MM.1S (cell line): ENCODE data around the gene FLT1.

Source experiments
- DNase-seq: peaks from one replicate; pipeline ENCODE4 v3.0.0-alpha.2; 2015
- H2AFZ ChIP-seq: fragments of 300-600 bp; sonication (generic); 2 replicates; pipeline ENCODE4 v1.6.0; 2016; ENCODE audit warnings: antibody characterized with exemption, low read length
- H3F3A ChIP-seq: fragments of 300-600 bp; sonication (generic); 2 replicates; pipeline ENCODE4 v1.6.1; 2016; ENCODE audit warnings: mild to moderate bottlenecking, antibody characterized with exemption, low read length, moderate library complexity, mixed read lengths; ENCODE audit not compliant: insufficient read depth
- H3K27ac ChIP-seq: fragments of 300-600 bp; sonication (generic); 2 replicates; pipeline ENCODE4 v1.5.1; 2016; ENCODE audit warnings: mild to moderate bottlenecking, low read length
- H3K27me3 ChIP-seq: fragments of 300-600 bp; sonication (generic); replicated peaks from 2 replicates; pipeline ENCODE4 v1.6.0; 2016; ENCODE audit warnings: low read length; ENCODE audit not compliant: insufficient read depth
- H3K36me3 ChIP-seq: fragments of 300-600 bp; sonication (generic); replicated peaks from 2 replicates; pipeline ENCODE4 v1.6.1; 2016; ENCODE audit warnings: mild to moderate bottlenecking, low read length, mixed read lengths; ENCODE audit not compliant: insufficient read depth
- H3K4me1 ChIP-seq: fragments of 300-600 bp; sonication (generic); 2 replicates; pipeline ENCODE4 v1.6.1; 2016; ENCODE audit warnings: low read length, mixed read lengths
- H3K4me2 ChIP-seq: fragments of 300-600 bp; sonication (generic); 2 replicates; pipeline ENCODE4 v1.6.0; 2016; ENCODE audit warnings: low read depth, low read length
- H3K4me3 ChIP-seq: fragments of 300-600 bp; sonication (generic); 2 replicates; pipeline ENCODE4 v1.5.1; 2016; ENCODE audit warnings: low read length, mixed read lengths
- H3K79me2 ChIP-seq: fragments of 300-600 bp; sonication (generic); 2 replicates; pipeline ENCODE4 v1.6.1; 2016; ENCODE audit warnings: mixed run types, low read length, mixed read lengths
- H3K9ac ChIP-seq: fragments of 300-600 bp; sonication (generic); 2 replicates; pipeline ENCODE4 v1.6.1; 2016; ENCODE audit warnings: low read length, mixed read lengths
- H3K9me2 ChIP-seq: fragments of 300-600 bp; sonication (generic); replicated peaks from 2 replicates; pipeline ENCODE4 v1.6.1; 2016; ENCODE audit warnings: mild to moderate bottlenecking, low read length, mixed read lengths; ENCODE audit not compliant: insufficient read depth
- H3K9me3 ChIP-seq: fragments of 300-600 bp; sonication (generic); replicated peaks from 2 replicates; pipeline ENCODE4 v1.6.1; 2016; ENCODE audit warnings: mild to moderate bottlenecking, low read length, mixed read lengths; ENCODE audit not compliant: insufficient read depth
- H4K20me1 ChIP-seq: fragments of 300-600 bp; sonication (generic); 2 replicates; pipeline ENCODE4 v1.6.1; 2016; ENCODE audit warnings: mild to moderate bottlenecking, low read length, moderate library complexity, mixed read lengths; ENCODE audit not compliant: insufficient read depth
- CTCF ChIP-seq: fragments of 300-600 bp; sonication (generic); IDR thresholded peaks from 2 replicates; pipeline ENCODE4 v1.5.1; 2016; ENCODE audit warnings: antibody characterized with exemption, low read length, mixed read lengths
- EZH2 ChIP-seq: fragments of 300-600 bp; sonication (generic); optimal IDR thresholded peaks from 2 replicates; pipeline ENCODE3; 2017; ENCODE audit warnings: low read depth, mild to moderate bottlenecking, antibody characterized with exemption, low read length, mixed read lengths
- EZH2phosphoT487 ChIP-seq: fragments of 300-600 bp; sonication (generic); IDR thresholded peaks from 2 replicates; pipeline ENCODE4 v1.6.1; 2018; ENCODE audit warnings: antibody characterized with exemption, low read length

FLT1 gene

GRCh38 chr13:28455580-28456194 is 39.2 kb downstream of the FLT1 start:
- no peaks in the 10 kb centered on the region for H3K79me2 ChIP-seq
- H3K4me1 ChIP-seq = no peaks in the 10 kb centered on the region
- no peaks in the 10 kb centered on the region for H4K20me1 ChIP-seq
- no peaks in the 10 kb centered on the region for H3K9me3 ChIP-seq
- H3K36me3 ChIP-seq = no peaks in the 10 kb centered on the region
- no peak overlapping the region for H3K9ac ChIP-seq
- no peak for DNase-seq
- H3K27me3 ChIP-seq = no peaks in the 10 kb centered on the region
- no peaks in the 10 kb centered on the region for H3F3A ChIP-seq
- TF ChIP-seq EZH2phosphoT487 (no peak), EZH2 (no peak), CTCF (no peak)
- no peak overlapping the region for H3K4me2 ChIP-seq
- no peak overlapping the region for H3K4me3 ChIP-seq
- no peak overlapping the region for H2AFZ ChIP-seq
- H3K9me2 ChIP-seq = no peaks in the 10 kb centered on the region
- H3K27ac ChIP-seq = no peak overlapping the region

- H3K36me3 ChIP-seq = no peaks in the 10 kb centered on the region
- no peaks in the 10 kb centered on the region for H3K9me3 ChIP-seq
- no peak overlapping the region for H3K27ac ChIP-seq
- H3K4me1 ChIP-seq = no peaks in the 10 kb centered on the region
- TF ChIP-seq CTCF (no peak), EZH2phosphoT487 (no peak), EZH2 (no peak)
- no peaks in the 10 kb centered on the region for H3K9me2 ChIP-seq
- H3K9ac ChIP-seq = no peak overlapping the region
- H3K4me2 ChIP-seq = no peak overlapping the region
- H4K20me1 ChIP-seq = no peaks in the 10 kb centered on the region
- no peaks in the 10 kb centered on the region for H3K79me2 ChIP-seq
- H3K27me3 ChIP-seq = no peaks in the 10 kb centered on the region
- H2AFZ ChIP-seq = no peak overlapping the region
- H3K4me3 ChIP-seq = no peak overlapping the region
- no peak for DNase-seq
- no peaks in the 10 kb centered on the region for H3F3A ChIP-seq
These were observed 42.2 kb downstream of the FLT1 start for GRCh38 chr13:28452755-28453154.

- H3F3A ChIP-seq = no peaks in the 10 kb centered on the region
- H3K4me3 ChIP-seq = no peak overlapping the region
- H3K36me3 ChIP-seq = no peaks in the 10 kb centered on the region
- no peak overlapping the region for H3K27ac ChIP-seq
- H3K79me2 ChIP-seq = no peaks in the 10 kb centered on the region
- no peak overlapping the region for H2AFZ ChIP-seq
- no peaks in the 10 kb centered on the region for H3K9me2 ChIP-seq
- no peaks in the 10 kb centered on the region for H3K4me1 ChIP-seq
- H3K9ac ChIP-seq = no peak overlapping the region
- TF ChIP-seq EZH2phosphoT487 (no peak), CTCF (no peak), EZH2 (no peak)
- no peaks in the 10 kb centered on the region for H3K9me3 ChIP-seq
- no peaks in the 10 kb centered on the region for H4K20me1 ChIP-seq
- no peak overlapping the region for H3K4me2 ChIP-seq
- no peaks in the 10 kb centered on the region for H3K27me3 ChIP-seq
- DNase-seq = no peak
These were observed 43.3 kb downstream of the FLT1 start for GRCh38 chr13:28451482-28452217.
